GM21825 (cell line): ENCODE results near the gene PPP1R14B.
A peak's percentile ranks its signal among the peaks of the same experiment; 100 is the strongest.

Source experiments
- ATAC-seq: cut with Tn5 transposase; IDR thresholded peaks from one replicate; pipeline ENCODE4 v1.9.1; 2021; ENCODE audit warnings: mild to moderate bottlenecking, moderate library complexity; ENCODE audit not compliant: unreplicated experiment

PPP1R14B gene

GRCh38 chr11:64246871-64247728, at the start of gene PPP1R14B:
PPP1R14B (minus strand) TSS chr11:64246943; CDS start chr11:64246673, 270 bp downstream.
- peak; percentile 28 for ATAC-seq

- ATAC-seq = no peak
These were observed 49.5 kb upstream of the PPP1R14B start for GRCh38 chr11:64296236-64296635.

- ATAC-seq = no peak
These were observed 49.0 kb upstream of the PPP1R14B start for GRCh38 chr11:64295760-64296159.

GRCh38 chr11:64294774-64295173, 48.0 kb upstream of the PPP1R14B start:
- no peak for ATAC-seq

GRCh38 chr11:64292460-64293254, 45.9 kb upstream of the PPP1R14B start:
- no peak for ATAC-seq

- ATAC-seq = no peak
These were observed 45.2 kb upstream of the PPP1R14B start for GRCh38 chr11:64291752-64292459.

- ATAC-seq = no peak
These were observed 44.6 kb upstream of the PPP1R14B start, which contains the start of gene KCNK4 for GRCh38 chr11:64291262-64291751. KCNK4 (plus strand) TSS chr11:64291302; CDS start chr11:64293019, 1,717 bp downstream.

- no peak for ATAC-seq
These were observed 43.9 kb upstream of the PPP1R14B start for GRCh38 chr11:64290352-64291261.

GRCh38 chr11:64289002-64289564, 42.3 kb upstream of the PPP1R14B start:
- no peak for ATAC-seq

GRCh38 chr11:64288353-64288750, 41.6 kb upstream of the PPP1R14B start:
- ATAC-seq = no peak

- ATAC-seq = no peak
These were observed 41.1 kb upstream of the PPP1R14B start for GRCh38 chr11:64287676-64288352.

GRCh38 chr11:64286801-64287159, 40.0 kb upstream of the PPP1R14B start:
- no peak for ATAC-seq

GRCh38 chr11:64285885-64286800, 39.4 kb upstream of the PPP1R14B start:
- ATAC-seq = no peak

GRCh38 chr11:64284962-64285884, 38.5 kb upstream of the PPP1R14B start, which contains the start of gene GPR137:
GPR137 (plus strand) TSS chr11:64285848; CDS start chr11:64286525, 677 bp downstream.
- ATAC-seq = peak; percentile 45

- ATAC-seq = peak; percentile 63
These were observed 37.6 kb upstream of the PPP1R14B start, which contains the start of gene BAD for GRCh38 chr11:64284048-64284961. BAD (minus strand) TSS chr11:64284665; CDS start chr11:64284368, 297 bp downstream.

GRCh38 chr11:64283092-64283491, 36.3 kb upstream of the PPP1R14B start:
- no peak for ATAC-seq
